HG03354 (cell line): ENCODE results near the gene GPR39.

ENCODE experiments used
- ATAC-seq: cut with Tn5 transposase; IDR thresholded peaks from one replicate; pipeline ENCODE4 v1.9.1; 2021; ENCODE audit warnings: mild to moderate bottlenecking; ENCODE audit not compliant: unreplicated experiment, poor library complexity, severe bottlenecking

GPR39 gene

GRCh38 chr2:132586835-132587234, 170.2 kb downstream of the GPR39 start:
- ATAC-seq, result no peak

GRCh38 chr2:132588576-132588975, 172.0 kb downstream of the GPR39 start:
- no peak for ATAC-seq

GRCh38 chr2:132589111-132589830, 172.7 kb downstream of the GPR39 start:
- no peak for ATAC-seq

DNA sequence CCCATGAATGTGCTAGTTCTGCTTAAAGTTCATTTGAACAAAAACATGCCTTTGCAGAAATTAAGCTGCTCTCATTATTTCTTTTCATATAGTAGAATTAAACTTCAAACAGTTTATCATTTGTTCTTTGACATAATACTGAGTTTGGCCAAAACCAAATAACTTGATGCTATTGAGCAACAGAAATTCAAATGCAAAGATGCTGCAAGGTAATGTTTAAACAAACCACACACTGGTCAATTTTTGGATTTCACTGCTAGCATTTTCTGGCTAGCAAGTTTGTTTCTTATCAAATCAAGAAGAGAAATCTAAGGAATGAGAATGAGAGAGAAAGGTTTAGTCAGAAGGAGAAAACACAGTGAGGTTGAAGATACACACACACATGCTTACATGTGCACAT, 173.4 kb downstream of the GPR39 start:
- no peak for ATAC-seq

GRCh38 chr2:132593171-132593570, 176.6 kb downstream of the GPR39 start:
- ATAC-seq, result no peak

- ATAC-seq, result no peak
These were observed 178.6 kb downstream of the GPR39 start for GRCh38 chr2:132595186-132595585.

DNA sequence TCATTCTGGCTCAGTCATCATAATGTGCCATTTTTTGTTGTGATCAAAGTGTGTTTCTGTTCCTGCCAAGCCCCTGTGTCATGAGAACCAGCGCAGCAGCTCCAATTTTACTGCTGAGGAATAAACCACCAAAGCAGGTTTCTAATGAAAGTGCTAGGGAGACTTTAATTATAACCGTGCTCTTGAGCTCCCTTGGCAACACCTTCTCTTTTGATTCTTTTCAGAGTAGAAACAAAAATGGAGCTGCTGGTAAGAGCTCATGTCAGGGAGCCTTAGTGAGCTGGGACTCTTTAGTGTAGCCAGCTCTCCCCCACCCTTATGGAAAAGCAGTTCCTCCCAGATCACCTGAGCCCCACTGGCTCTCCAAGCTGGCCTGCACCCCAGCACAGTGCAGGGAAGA, 179.1 kb downstream of the GPR39 start:
- no peak for ATAC-seq

DNA sequence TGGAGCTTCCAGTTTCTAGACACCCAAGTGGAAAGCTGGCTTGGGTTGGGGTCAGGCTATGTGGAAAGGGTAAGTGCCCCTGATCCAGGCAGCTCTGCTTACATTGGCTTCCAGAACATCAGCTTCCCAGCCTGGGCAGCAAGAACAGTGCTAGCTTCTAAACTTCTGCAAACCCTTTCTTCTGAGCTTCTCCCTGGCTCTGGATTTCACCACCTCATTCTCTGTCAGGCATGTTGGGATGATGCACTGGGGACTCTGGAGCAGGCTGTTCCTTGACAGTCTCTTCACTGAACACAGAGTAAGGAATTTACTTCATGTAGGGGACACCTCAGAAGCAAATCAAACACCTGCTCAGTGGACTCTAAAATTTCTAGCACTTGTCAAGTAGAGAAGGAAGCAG, 180.6 kb downstream of the GPR39 start:
- ATAC-seq, result no peak

GRCh38 chr2:132597831-132598230, 181.2 kb downstream of the GPR39 start:
- no peak for ATAC-seq

- ATAC-seq, result no peak
These were observed 181.9 kb downstream of the GPR39 start for GRCh38 chr2:132598536-132598935.

DNA sequence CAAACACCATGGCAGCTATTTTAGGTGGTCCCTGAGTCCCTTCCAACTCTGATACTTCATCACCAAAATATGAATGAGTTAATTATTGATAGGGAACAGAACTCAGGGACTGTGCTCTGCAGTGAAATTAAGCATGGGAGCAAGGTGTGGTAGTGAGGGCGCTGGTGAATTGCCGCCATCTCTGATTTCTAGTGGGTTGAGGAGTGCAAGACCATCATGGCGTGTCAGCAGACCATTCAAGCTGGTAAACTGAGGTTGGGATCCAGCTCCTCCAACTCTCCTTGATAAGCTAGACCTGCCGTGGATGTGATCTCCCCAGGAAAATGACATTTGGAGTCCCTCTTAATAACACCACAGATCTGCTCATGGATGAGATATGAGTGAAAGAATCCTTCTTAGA, 183.0 kb downstream of the GPR39 start:
- ATAC-seq, result no peak

DNA sequence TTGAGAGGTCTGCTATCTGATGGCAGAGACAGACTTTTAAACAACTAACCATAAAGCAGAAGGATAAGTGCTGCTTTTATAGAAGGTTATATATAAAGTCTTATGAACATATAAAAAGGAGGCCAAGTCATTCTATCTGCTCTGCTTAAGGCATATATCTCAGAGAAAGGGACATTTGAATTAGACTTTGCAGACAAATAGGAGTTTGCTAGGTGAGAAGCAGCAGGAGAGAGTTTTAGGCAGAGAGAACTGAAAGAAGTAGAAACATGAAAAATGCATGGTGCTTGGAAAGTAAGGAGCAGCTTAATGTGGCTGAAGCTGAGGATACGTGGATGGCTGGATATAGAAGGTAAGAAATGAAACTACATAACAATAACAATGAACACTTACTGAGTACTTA, 188.0 kb downstream of the GPR39 start:
- no peak for ATAC-seq

DNA sequence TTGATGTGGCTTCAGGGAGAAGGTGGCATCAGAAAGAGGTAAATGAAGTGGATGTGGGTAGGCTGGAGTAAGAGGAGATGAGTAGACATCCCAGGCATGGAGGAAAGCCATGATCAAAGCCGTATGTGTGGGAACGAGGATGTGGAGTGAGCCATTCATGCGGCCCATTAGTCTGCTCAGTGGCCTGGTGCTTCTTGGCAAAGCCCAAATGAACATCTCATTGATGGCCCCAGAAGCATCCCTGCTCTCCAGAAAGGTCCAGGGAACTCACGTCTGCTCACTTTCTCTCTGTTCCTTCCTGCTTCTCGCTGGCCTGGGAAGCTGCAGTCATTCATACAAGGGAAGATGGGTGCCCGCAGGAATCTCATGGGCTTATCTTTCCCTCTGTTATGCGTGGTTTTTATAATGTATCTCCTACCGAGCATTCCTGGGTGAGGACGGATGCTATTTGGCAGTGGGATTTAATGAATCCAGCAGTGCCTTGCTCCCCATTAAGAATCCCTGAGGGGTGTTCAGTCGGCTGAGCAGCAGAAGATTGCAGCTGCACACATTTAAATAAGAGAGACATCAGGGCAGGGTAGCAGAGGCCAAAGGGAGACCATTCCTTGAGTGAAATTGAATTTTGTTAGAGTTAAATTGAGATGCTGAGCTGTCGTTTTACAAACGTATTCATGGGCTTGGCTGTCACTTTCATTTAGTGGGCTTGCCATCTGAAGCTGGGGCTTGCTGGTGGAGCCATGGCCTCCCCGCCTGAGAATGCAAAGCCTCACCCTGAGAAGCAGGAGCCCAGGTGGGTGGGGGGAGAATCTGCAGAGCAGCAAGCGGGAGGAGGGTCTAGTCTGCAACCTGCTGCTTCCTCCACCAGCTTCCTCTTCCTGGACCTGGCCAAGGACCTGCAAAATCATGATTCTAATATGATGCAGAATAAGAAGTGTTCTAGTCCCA, 188.9 kb downstream of the GPR39 start:
- ATAC-seq, result no peak

GRCh38 chr2:132606649-132607048, 190.0 kb downstream of the GPR39 start:
- no peak for ATAC-seq

DNA sequence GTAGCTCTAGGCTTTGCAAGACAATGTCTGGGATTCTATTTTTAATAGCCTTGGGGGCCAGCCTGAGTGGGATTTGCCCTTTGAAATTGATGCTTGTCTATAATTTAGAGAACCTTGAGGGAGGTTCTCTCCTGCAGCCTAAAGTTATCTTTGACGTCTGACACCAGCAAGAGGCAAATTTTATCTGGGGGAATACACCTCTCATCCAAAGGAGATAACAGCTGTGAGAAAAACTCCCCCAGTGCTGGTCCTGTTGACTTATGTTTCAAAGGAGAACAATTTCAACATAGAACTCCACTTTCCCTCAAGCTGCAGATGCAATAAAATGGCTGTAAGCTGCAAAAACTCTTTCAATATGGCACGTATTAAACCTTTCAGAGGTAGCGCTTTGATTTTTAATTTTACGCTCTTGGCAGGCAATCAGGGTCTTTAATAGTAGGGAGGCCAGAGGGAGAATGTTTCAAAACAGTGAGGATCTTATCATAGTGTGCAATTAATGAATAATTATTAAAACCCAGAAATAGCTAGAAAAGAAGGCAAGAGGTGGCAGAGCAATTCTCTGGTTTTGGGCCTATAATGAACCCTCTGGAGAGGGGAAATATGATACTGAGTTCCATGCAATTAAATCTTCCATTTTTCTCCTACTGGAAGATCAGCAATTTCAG, 191.0 kb downstream of the GPR39 start:
- no peak for ATAC-seq

GRCh38 chr2:132608311-132608710, 191.7 kb downstream of the GPR39 start:
- no peak for ATAC-seq

GRCh38 chr2:132609101-132609890, 192.7 kb downstream of the GPR39 start:
- no peak for ATAC-seq

DNA sequence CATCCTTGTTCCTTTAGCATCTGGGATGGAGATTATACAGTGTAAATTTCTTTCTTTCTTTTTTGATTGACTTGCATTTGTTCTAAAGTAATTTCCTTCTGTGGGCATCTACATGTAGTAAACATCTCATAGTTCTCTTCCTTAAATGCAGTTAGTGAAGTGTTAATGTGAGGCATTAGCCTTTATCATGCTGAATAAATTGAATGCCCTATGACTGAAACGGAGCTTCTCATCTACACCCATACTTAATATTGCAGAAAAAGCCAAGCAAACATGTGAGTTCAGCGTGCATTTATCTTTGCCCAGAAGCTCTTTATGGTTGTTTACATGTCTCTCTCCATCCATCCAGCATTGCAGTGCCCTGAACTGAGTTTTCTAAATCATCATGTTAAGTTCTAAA, 195.1 kb downstream of the GPR39 start:
- ATAC-seq, result no peak

DNA sequence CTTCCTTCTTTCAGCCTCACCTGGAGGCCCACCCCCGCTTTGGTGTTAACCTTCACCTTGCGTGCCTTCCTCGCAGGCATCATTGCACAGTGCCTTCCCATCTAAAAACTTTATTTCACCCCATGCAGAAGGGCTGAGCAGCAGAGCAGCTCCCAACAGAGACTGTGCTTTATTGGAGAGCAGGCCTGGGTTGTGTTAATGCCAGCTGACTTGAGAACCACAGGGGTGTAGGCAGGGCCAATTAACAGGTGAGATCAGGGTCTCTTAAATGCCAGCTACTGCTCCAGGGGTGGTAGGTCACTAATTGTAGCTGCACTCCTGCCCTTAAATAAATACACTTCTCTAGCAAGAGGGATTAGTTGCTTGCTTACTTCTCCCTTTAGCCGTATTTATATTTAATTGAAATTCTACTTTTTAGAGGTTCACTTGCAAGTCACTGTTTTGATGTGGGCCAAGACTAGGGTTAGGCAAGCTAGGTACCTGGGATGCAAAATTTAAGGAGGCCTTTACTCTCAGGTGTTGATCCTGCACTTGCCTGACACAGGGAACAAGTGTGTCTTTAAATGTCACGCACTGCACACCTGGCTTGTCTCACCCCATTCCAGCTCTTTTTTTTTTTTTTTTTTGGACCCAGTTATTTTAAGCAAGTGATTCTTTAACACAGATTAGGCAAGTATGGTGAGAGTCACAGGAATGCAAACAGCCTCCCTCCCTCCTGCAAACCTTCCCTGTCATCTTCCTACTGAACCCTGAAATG, 198.9 kb downstream of the GPR39 start:
- ATAC-seq, result no peak
